Prostate gland (tissue), 2 donors: ENCODE measurements around the gene HMOX2. TPM values are rescaled to one million over a fixed set of nuclear protein-coding genes. Genes with fewer than 3 reads are reported as not detected.

ENCODE experiments used
- DNase-seq: peaks from one replicate; pipeline ENCODE4 v3.0.0-alpha.2; 2019; ENCODE audit warnings: low spot score
- H3K27ac ChIP-seq, 2 donors: fragments of 200-600 bp; sonication (generic); 2 replicates each; pipeline ENCODE4 v1.5.1; 2017 to 2019
- H3K27me3 ChIP-seq: fragments of 200-600 bp; sonication (generic); replicated peaks from 2 replicates; pipeline ENCODE4 v1.5.1; 2019; ENCODE audit not compliant: insufficient read depth
- H3K36me3 ChIP-seq, 2 donors: fragments of 200-600 bp; sonication (generic); 1 replicate in 1 of 2; 2 replicates in 1 of 2; pipeline versions ENCODE4 v1.5.1 to v1.8.1; 2017 to 2019
- H3K4me1 ChIP-seq: fragments of 200-600 bp; sonication (generic); replicated peaks from 2 replicates; pipeline ENCODE4 v1.5.1; 2019
- H3K4me3 ChIP-seq, 2 donors: fragments of 200-600 bp; sonication (generic); 2 replicates each; pipeline ENCODE4 v1.5.1; 2017 to 2019
- H3K9me3 ChIP-seq: fragments of 200-600 bp; sonication (generic); 2 replicates; pipeline ENCODE4 v1.5.1; 2017
- CTCF ChIP-seq, 4 experiments: fragments of 200-600 bp in 2 of 4; fragments of 450-650 bp in 2 of 4; sonication (generic) in 2 of 4; IDR thresholded peaks; 1 replicate in 3 of 4; 2 replicates in 1 of 4; pipeline ENCODE4 v1.5.1; 2016 to 2019; ENCODE audit warnings: antibody characterized with exemption in 4 of 4, mild to moderate bottlenecking in 2 of 4, moderate library complexity in 2 of 4
- POLR2A ChIP-seq: fragments of 450-650 bp; IDR thresholded peaks from one replicate; pipeline ENCODE4 v1.6.1; 2016; ENCODE audit warnings: antibody characterized with exemption, mild to moderate bottlenecking
- POLR2AphosphoS5 ChIP-seq: sonication (generic); formaldehyde crosslinking; IDR thresholded peaks from one replicate; pipeline ENCODE4 v1.6.1; 2017; ENCODE audit warnings: antibody characterized with exemption
- WGBS: methylation state at CpG from one replicate; pipeline ENCODE4 v1.1.5; 2018; 5-methylcytosine and 5-hydroxymethylcytosine counted together
- intact Hi-C: fragments of 100-400 bp; cut with DNase I; formaldehyde crosslinking; loops from one replicate; pipeline ENCODE4 v1.14.2; 2022
- total RNA-seq, 2 donors: library from RNA; depleted of rRNA; stranded (reverse); fragments of >200 nt; gene quantifications; one replicate each; pipeline ENCODE4 v1.1.0, GENCODE V29; 2016

The HMOX2 gene
- total RNA-seq, 2 donors from 2014 or later: 39.9 to 70.8 TPM

DNA sequence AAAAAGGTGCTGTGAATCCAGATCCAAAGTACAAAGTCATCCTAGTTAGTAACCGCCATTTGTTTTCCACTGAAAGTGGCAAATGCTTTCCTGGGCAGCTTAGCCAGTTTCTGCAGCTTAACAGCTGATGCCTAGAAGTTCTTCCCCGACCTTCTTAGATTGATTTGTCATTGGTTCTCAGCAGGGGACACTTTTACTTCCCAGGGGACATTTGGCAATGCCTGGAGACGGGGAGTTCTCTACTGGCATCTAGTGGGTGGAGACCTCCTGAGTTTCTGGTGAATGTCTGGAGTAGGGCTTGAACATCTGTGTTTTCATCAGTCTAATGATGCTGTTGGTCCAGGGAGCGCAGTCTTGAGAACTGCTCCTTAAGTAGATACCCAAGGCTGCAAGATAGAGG is 43.0 kb upstream of the HMOX2 start:
- Histone ChIP-seq H3K36me3 (no peaks in the 10 kb centered on the region), H3K4me3 (no peak overlapping the region), H3K9me3 (no peaks in the 10 kb centered on the region), H3K27me3 (no peaks in the 10 kb centered on the region), H3K4me1 (no peaks in the 10 kb centered on the region), H3K27ac (no peak overlapping the region)
- WGBS: 85% methylated on average over 4 of the region's 4 CpGs
- DNase-seq: no peak
- TF ChIP-seq POLR2AphosphoS5 (no peak), CTCF (IDR thresholded peaks at IDR 0.05) (no peak), POLR2A (no peak)
- intact Hi-C loops: no loop called here

DNA sequence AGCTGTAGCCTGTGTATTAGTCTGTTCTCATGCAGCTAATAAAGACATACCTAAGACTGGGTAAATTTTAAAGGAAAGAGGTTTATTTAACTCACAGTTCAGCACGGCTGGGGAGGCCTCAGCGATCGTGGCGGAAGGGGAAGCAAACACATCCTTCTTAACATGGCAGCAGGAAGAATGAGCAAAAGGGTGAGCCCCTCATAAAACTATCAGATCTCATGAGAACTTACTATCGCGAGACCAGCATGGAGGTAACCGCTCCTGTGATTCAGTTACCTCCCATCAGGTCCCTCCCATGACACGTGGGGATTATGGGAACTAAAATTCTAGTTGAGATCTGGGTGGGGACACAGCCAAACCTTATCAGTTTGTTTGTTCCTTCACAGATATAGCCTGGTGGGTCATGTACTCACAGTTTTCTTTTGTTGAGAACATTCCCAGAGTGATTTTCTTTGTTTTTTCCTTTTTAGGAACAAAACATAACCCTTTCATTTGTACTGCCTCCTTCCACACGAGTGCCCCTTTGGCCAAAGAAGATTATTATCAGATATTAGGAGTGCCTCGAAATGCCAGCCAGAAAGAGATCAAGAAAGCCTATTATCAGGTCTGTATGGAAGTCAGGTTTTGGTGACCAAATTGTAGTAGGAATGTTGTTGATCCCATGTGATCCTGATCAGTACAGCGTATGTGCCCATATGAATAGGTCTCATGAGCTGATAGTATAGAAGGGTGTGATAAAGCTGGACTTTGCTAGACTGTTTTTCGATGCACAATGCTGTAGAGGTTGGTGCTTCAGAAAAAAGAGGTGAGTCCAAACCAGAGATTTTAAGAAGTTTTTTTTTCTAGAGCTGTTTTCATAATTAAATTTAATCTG is 42.0 kb upstream of the HMOX2 start:
- Histone ChIP-seq H3K4me3 (no peak overlapping the region), H3K36me3 (no peaks in the 10 kb centered on the region), H3K9me3 (no peaks in the 10 kb centered on the region), H3K4me1 (no peaks in the 10 kb centered on the region), H3K27ac (no peak overlapping the region), H3K27me3 (no peaks in the 10 kb centered on the region)
- TF ChIP-seq POLR2A (no peak), CTCF (IDR thresholded peaks at IDR 0.05) (no peak), POLR2AphosphoS5 (no peak)
- intact Hi-C loops: no loop called here
- 73% methylated on average over 12 of the region's 12 CpGs for WGBS
- no peak for DNase-seq

GRCh38 chr16:4435337-4436067 is 40.7 kb upstream of the HMOX2 start:
- intact Hi-C loops: no loop called here
- Histone ChIP-seq H3K4me3 (no peak overlapping the region), H3K9me3 (no peaks in the 10 kb centered on the region), H3K4me1 (no peaks in the 10 kb centered on the region), H3K36me3 (no peaks in the 10 kb centered on the region), H3K27ac (no peak overlapping the region), H3K27me3 (no peaks in the 10 kb centered on the region)
- no peak for DNase-seq
- WGBS: 76% methylated on average over 8 of the region's 8 CpGs
- TF ChIP-seq CTCF (IDR thresholded peaks at IDR 0.05): no peak
- no peak for TF ChIP-seq POLR2AphosphoS5
- TF ChIP-seq POLR2A: no peak

- H3K27ac ChIP-seq: no peak overlapping the region
- H3K4me3 ChIP-seq: no peak overlapping the region
- intact Hi-C loops: no loop called here
- H3K4me1 ChIP-seq: no peaks in the 10 kb centered on the region
- H3K27me3 ChIP-seq: no peaks in the 10 kb centered on the region
- no peak for DNase-seq
- H3K36me3 ChIP-seq: peaks cover 1 to 3% of the 10 kb centered on the region in 2 donors
- no peak for TF ChIP-seq CTCF (IDR thresholded peaks at IDR 0.05)
- no peak for TF ChIP-seq POLR2AphosphoS5
- TF ChIP-seq POLR2A: no peak
- no peaks in the 10 kb centered on the region for H3K9me3 ChIP-seq
- WGBS: 94% methylated on average over 3 of the region's 3 CpGs
These were observed 38.8 kb upstream of the HMOX2 start for GRCh38 chr16:4437366-4437765.
